Liver (tissue), 3 donors: ENCODE results near the gene RAD51AP1.

Source experiments
- ATF3 ChIP-seq: IDR thresholded peaks from 2 replicates; pipeline ENCODE4 v1.6.1; 2016; ENCODE audit warnings: antibody characterized with exemption
- CTCF ChIP-seq: fragments of 150-350 bp; IDR thresholded peaks from 2 replicates; pipeline ENCODE4 v1.5.1; 2017; ENCODE audit warnings: improper control_type of control experiment, low read depth, low read length; ENCODE audit not compliant: missing input control
- EGR1 ChIP-seq, 2 donors: IDR thresholded peaks; 2 replicates each; pipeline ENCODE4 v1.6.1; 2016 to 2018; ENCODE audit warnings: antibody characterized with exemption in 2 of 2, low read depth in 2 of 2
- FOXA1 ChIP-seq: IDR thresholded peaks from 2 replicates; pipeline ENCODE4 v1.6.1; 2016; ENCODE audit warnings: antibody characterized with exemption
- GABPA ChIP-seq, 2 donors: IDR thresholded peaks in 1 of 2; conservative IDR thresholded peaks in 1 of 2; 2 replicates each; pipeline ENCODE4 v1.6.1; 2016; ENCODE audit warnings: antibody characterized with exemption in 2 of 2, mild to moderate bottlenecking in 1 of 2, moderate library complexity in 1 of 2
- JUND ChIP-seq, 2 donors: IDR thresholded peaks; 2 replicates each; pipeline ENCODE4 v1.6.1; 2016; ENCODE audit warnings: antibody characterized with exemption in 2 of 2
- MAX ChIP-seq: IDR thresholded peaks from 2 replicates; pipeline ENCODE4 v1.6.1; 2016; ENCODE audit warnings: antibody characterized with exemption
- RAD21 ChIP-seq, 2 donors: IDR thresholded peaks; 2 replicates each; pipeline ENCODE4 v1.6.1; 2016; ENCODE audit warnings: antibody characterized with exemption in 2 of 2, mild to moderate bottlenecking in 2 of 2
- REST ChIP-seq: IDR thresholded peaks from 2 replicates; pipeline ENCODE4 v1.6.1; 2016; ENCODE audit warnings: antibody characterized with exemption, mild to moderate bottlenecking
- RXRA ChIP-seq, 2 donors: IDR thresholded peaks; 2 replicates each; pipeline ENCODE4 v1.6.1; 2017 to 2018; ENCODE audit warnings: antibody characterized with exemption in 2 of 2, mild to moderate bottlenecking in 1 of 2
- SP1 ChIP-seq: IDR thresholded peaks from 2 replicates; pipeline ENCODE4 v1.6.1; 2018; ENCODE audit warnings: antibody characterized with exemption, mild to moderate bottlenecking
- TAF1 ChIP-seq: conservative IDR thresholded peaks from 2 replicates; pipeline ENCODE4 v1.6.1; 2016; ENCODE audit warnings: antibody characterized with exemption, mild to moderate bottlenecking
- YY1 ChIP-seq: IDR thresholded peaks from 2 replicates; pipeline ENCODE4 v1.6.1; 2016; ENCODE audit warnings: antibody characterized with exemption, mild to moderate bottlenecking
- ZBTB33 ChIP-seq: IDR thresholded peaks from 2 replicates; pipeline ENCODE4 v1.6.1; 2016; ENCODE audit warnings: antibody characterized with exemption
- donor health status: healthy.
- donor health status: healthy.

GRCh38 chr12:4603946-4604345, 65.3 kb downstream of the RAD51AP1 start:
- TF ChIP-seq CTCF (no peak), REST (no peak), YY1 (no peak), ZBTB33 (no peak), TAF1 (no peak), GABPA (IDR thresholded peaks at IDR 0.05 in 1 of 2, conservative IDR thresholded peaks at IDR 0.05 in 1 of 2) (no peak), JUND (IDR thresholded peaks at IDR 0.05) (no peak), MAX (no peak), RAD21 (IDR thresholded peaks at IDR 0.05) (no peak), EGR1 (IDR thresholded peaks at IDR 0.05; ENCODE audit: low read depth in 2 of 2) (no peak), SP1 (no peak), ATF3 (no peak), FOXA1 (no peak), RXRA (IDR thresholded peaks at IDR 0.05) (no peak)
